ENCODE measurements around the gene CD300LG.

Gene CD300LG

DNA sequence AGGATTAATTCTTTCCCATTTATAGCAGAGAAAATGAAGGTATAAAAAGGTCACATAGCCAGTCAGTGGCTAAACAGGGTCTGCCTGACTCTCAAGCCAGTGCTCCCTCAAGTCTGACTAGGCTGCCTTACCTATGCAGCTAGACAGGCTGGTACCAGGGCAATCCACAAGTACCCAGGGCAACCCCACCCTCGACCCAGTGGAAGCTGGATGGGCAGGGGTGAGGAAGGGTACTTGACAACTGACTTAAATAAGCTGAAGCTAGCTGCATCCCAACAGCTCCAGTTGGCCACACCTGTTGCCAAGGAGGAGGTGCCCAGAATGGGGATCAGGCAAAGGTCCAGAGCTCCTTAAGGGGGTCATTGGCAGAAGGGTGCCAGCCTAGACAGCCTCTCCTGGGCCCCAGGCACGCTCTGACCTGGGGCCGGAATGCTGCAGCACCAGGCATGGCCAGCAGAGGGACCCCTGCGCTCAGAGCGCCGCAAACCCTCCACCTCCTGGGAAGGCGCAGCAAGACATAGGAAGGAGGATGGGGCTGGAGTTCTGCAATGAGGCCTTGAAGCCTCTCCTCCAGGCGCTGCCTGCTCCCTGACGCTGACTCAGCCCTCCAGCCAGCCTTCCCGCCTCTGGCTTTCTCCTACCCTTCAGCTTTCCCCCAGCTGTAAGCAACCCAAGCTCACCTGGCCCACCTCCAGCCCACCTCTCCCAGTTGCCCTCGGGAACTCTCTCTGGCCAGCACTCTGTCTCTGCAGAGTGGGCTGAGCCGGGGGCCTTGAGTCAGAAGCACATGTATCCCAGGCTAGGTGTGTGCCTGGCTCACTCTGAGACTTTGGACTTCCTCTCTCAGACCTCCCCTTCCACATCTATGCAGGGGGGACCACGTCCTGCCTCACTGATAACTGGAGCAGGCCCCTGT is 31.5 kb downstream of the CD300LG start:
- Histone ChIP-seq H3K27me3 (replicated peaks; ENCODE audit: insufficient read depth, low read length) (0 out of 2 replicates have a peak, but pooled peaks cover 2% of the 10 kb centered on the region), H3K9me3 (replicated peaks; ENCODE audit: insufficient read depth, low read length) (no peaks in the 10 kb centered on the region), H3F3A (ENCODE audit: insufficient read depth, low read length) (no peaks in the 10 kb centered on the region), H3K36me3 (replicated peaks; ENCODE audit: insufficient read depth, low read length) (no peaks in the 10 kb centered on the region), H3K9ac (ENCODE audit: low read length) (no peak overlapping the region), H4K20me1 (ENCODE audit: insufficient read depth, low read length) (no peaks in the 10 kb centered on the region), H3K79me2 (ENCODE audit: low read length) (no peaks in the 10 kb centered on the region), H3K4me1 (ENCODE audit: low read length) (no peaks in the 10 kb centered on the region), H2AFZ (ENCODE audit: low read length) (no peak overlapping the region; the same call in 1 of the 2 replicates), H3K9me2 (replicated peaks; ENCODE audit: insufficient read depth, low read length) (no peaks in the 10 kb centered on the region), H3K27ac (ENCODE audit: low read length) (no peak overlapping the region), H3K4me3 (ENCODE audit: low read length) (no peak overlapping the region), H3K4me2 (ENCODE audit: low read depth, low read length) (no peak overlapping the region)
- TF ChIP-seq, protein P1, sequence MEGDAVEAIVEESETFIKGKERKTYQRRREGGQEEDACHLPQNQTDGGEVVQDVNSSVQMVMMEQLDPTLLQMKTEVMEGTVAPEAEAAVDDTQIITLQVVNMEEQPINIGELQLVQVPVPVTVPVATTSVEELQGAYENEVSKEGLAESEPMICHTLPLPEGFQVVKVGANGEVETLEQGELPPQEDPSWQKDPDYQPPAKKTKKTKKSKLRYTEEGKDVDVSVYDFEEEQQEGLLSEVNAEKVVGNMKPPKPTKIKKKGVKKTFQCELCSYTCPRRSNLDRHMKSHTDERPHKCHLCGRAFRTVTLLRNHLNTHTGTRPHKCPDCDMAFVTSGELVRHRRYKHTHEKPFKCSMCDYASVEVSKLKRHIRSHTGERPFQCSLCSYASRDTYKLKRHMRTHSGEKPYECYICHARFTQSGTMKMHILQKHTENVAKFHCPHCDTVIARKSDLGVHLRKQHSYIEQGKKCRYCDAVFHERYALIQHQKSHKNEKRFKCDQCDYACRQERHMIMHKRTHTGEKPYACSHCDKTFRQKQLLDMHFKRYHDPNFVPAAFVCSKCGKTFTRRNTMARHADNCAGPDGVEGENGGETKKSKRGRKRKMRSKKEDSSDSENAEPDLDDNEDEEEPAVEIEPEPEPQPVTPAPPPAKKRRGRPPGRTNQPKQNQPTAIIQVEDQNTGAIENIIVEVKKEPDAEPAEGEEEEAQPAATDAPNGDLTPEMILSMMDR (IDR thresholded peaks at IDR 0.05; ENCODE audit: low read length) = peak; percentile 92
- TF ChIP-seq EZH2 (optimal IDR thresholded peaks at IDR 0.05; ENCODE audit: low read depth, low read length) (no peak), EZH2phosphoT487 (IDR thresholded peaks at IDR 0.05; ENCODE audit: low read length) (no peak)
- DNase-seq = peak; percentile 43

DNA sequence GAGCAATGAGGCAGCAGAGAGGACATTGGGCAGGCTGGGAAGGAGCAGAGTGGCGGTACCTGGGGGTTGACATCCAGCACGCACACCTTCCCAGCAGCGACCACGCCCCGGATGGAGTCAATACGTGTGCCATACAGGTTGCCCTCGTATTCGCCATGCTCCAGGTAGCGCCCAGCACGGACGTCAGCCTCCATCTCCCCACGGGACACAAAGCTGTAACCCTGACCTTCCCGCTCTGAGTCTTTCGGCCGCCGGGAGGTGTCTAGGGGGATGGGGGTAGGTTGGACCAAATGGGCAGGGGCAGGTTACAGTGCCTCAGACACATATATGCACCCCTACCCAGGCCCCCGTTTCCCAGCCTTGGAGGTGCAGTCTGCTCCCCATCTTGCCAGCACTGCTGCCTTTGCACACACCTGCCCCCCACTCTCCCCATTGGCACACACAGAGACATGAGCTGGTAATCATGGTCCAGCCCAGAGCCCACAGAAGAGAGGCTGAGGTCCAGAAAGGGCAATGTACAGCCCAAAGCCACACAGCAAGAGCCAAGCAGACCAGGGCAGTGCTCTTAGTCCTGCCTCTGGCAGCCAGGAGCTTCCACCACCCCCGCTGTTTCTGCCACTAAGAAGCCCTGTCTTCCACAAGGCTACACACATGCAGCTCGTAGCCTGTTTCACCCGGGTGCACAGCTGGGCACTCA is 32.9 kb downstream of the CD300LG start:
- no peaks in the 10 kb centered on the region for H3K4me1 ChIP-seq (ENCODE audit: low read length)
- no peak overlapping the region for H3K9ac ChIP-seq (ENCODE audit: low read length)
- no peak overlapping the region for H3K4me3 ChIP-seq (ENCODE audit: low read length)
- H3K4me2 ChIP-seq (ENCODE audit: low read depth, low read length) = no peak overlapping the region
- H3K27ac ChIP-seq (ENCODE audit: low read length) = no peak overlapping the region
- H3K79me2 ChIP-seq (ENCODE audit: low read length) = no peaks in the 10 kb centered on the region
- no peaks in the 10 kb centered on the region for H3K9me3 ChIP-seq (replicated peaks; ENCODE audit: insufficient read depth, low read length)
- TF ChIP-seq EZH2phosphoT487 (IDR thresholded peaks at IDR 0.05; ENCODE audit: low read length) (no peak), EZH2 (optimal IDR thresholded peaks at IDR 0.05; ENCODE audit: low read depth, low read length) (no peak)
- H2AFZ ChIP-seq (ENCODE audit: low read length) = no peak overlapping the region
- no peaks in the 10 kb centered on the region; the same call in 1 of the 2 replicates for H3K27me3 ChIP-seq (replicated peaks; ENCODE audit: insufficient read depth, low read length)
- H3K9me2 ChIP-seq (replicated peaks; ENCODE audit: insufficient read depth, low read length) = no peaks in the 10 kb centered on the region
- DNase-seq = no peak
- no peaks in the 10 kb centered on the region for H3F3A ChIP-seq (ENCODE audit: insufficient read depth, low read length)
- H4K20me1 ChIP-seq (ENCODE audit: insufficient read depth, low read length) = no peaks in the 10 kb centered on the region
- H3K36me3 ChIP-seq (replicated peaks; ENCODE audit: insufficient read depth, low read length) = no peaks in the 10 kb centered on the region

DNA sequence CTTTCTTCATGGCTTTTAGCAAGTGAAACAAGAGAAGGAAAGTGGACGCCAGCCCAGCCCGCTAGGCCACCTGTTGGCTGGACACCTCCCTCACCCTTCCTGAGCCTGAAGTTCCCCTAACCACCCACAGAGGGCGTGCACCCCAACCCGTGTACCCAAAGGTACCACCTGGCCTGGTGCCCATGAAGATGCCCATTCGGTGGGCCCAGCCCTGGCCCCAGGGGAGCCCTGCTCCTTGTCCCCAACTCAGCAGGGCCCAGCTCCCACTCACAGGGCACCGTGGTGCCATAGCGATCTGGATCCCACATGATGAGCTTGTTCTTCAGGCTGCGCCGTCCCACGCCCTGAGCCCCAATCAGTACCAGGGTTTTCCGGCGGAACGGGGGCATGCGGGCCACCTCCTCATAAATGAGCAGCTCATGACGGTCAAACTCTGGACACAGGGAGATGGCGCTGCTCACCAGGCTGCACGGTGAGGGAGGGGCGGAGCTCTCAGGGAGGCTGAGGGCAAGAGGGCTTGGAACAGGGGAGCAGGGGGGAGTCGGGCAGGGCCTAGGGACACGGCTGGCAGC is 33.5 kb downstream of the CD300LG start:
- TF ChIP-seq EZH2 (optimal IDR thresholded peaks at IDR 0.05; ENCODE audit: low read depth, low read length) (no peak), EZH2phosphoT487 (IDR thresholded peaks at IDR 0.05; ENCODE audit: low read length) (no peak)
- TF ChIP-seq, protein P1 (IDR thresholded peaks at IDR 0.05; ENCODE audit: low read length) = peak; percentile 87
- no peaks in the 10 kb centered on the region for H3K79me2 ChIP-seq (ENCODE audit: low read length)
- H4K20me1 ChIP-seq (ENCODE audit: insufficient read depth, low read length) = no peaks in the 10 kb centered on the region
- no peak overlapping the region for H3K9ac ChIP-seq (ENCODE audit: low read length)
- no peaks in the 10 kb centered on the region for H3K36me3 ChIP-seq (replicated peaks; ENCODE audit: insufficient read depth, low read length)
- DNase-seq = peak; percentile 35
- no peaks in the 10 kb centered on the region for H3K9me3 ChIP-seq (replicated peaks; ENCODE audit: insufficient read depth, low read length)
- no peaks in the 10 kb centered on the region for H3K9me2 ChIP-seq (replicated peaks; ENCODE audit: insufficient read depth, low read length)
- H3F3A ChIP-seq (ENCODE audit: insufficient read depth, low read length) = no peaks in the 10 kb centered on the region
- H2AFZ ChIP-seq (ENCODE audit: low read length) = peak overlapping the region; percentile 7; the same call in 1 of the 2 replicates
- no peaks in the 10 kb centered on the region for H3K4me1 ChIP-seq (ENCODE audit: low read length)
- H3K27me3 ChIP-seq (replicated peaks; ENCODE audit: insufficient read depth, low read length) = no peaks in the 10 kb centered on the region; the same call in 1 of the 2 replicates
- H3K4me3 ChIP-seq (ENCODE audit: low read length) = no peak overlapping the region
- no peak overlapping the region for H3K4me2 ChIP-seq (ENCODE audit: low read depth, low read length)
- no peak overlapping the region for H3K27ac ChIP-seq (ENCODE audit: low read length)

Data from MM.1S (cell line).